Smooth muscle cell of the brain vasculature (primary cell): ENCODE data around the gene FRMD1.

ENCODE experiments used
- DNase-seq: peaks from one replicate; pipeline ENCODE4 v3.0.0-alpha.2; 2012; ENCODE audit warnings: low read depth, low spot score

FRMD1 gene

GRCh38 chr6:168078943-168079405 is at the start of gene FRMD1:
FRMD1 (minus strand) TSS chr6:168079212; CDS start chr6:168079094, 118 bp downstream.
- DNase-seq: no peak

- DNase-seq: no peak
These were observed 49.1 kb upstream of the FRMD1 start for GRCh38 chr6:168128006-168128630.

GRCh38 chr6:168127384-168127868 is 48.4 kb upstream of the FRMD1 start:
- DNase-seq: no peak

- DNase-seq: no peak
These were observed 47.8 kb upstream of the FRMD1 start for GRCh38 chr6:168126566-168127383.

GRCh38 chr6:168125429-168126001 is 46.5 kb upstream of the FRMD1 start:
- DNase-seq: no peak

GRCh38 chr6:168124921-168125320 is 45.9 kb upstream of the FRMD1 start:
- DNase-seq: no peak

GRCh38 chr6:168124158-168124557 is 45.1 kb upstream of the FRMD1 start:
- DNase-seq: no peak

GRCh38 chr6:168123165-168123911 is 44.3 kb upstream of the FRMD1 start:
- DNase-seq: no peak

- DNase-seq: no peak
These were observed 43.5 kb upstream of the FRMD1 start for GRCh38 chr6:168122521-168122920.

- DNase-seq: no peak
These were observed 43.0 kb upstream of the FRMD1 start for GRCh38 chr6:168122011-168122410.

GRCh38 chr6:168121303-168121665 is 42.3 kb upstream of the FRMD1 start:
- DNase-seq: no peak

- DNase-seq: no peak
These were observed 41.6 kb upstream of the FRMD1 start for GRCh38 chr6:168120390-168121302.

- DNase-seq: no peak
These were observed 40.5 kb upstream of the FRMD1 start for GRCh38 chr6:168119539-168119938.

- no peak for DNase-seq
These were observed 39.9 kb upstream of the FRMD1 start for GRCh38 chr6:168118935-168119334.

- DNase-seq: no peak
These were observed 38.9 kb upstream of the FRMD1 start for GRCh38 chr6:168117942-168118341.

- no peak for DNase-seq
These were observed 38.2 kb upstream of the FRMD1 start for GRCh38 chr6:168116975-168117899.

GRCh38 chr6:168116438-168116974 is 37.5 kb upstream of the FRMD1 start:
- DNase-seq: no peak

- no peak for DNase-seq
These were observed 36.9 kb upstream of the FRMD1 start for GRCh38 chr6:168115748-168116437.

- no peak for DNase-seq
These were observed 34.2 kb upstream of the FRMD1 start for GRCh38 chr6:168113226-168113625.
